ENCODE results near the gene SLC35D1. TPM values are rescaled to one million over a fixed set of nuclear protein-coding genes. Genes with fewer than 3 reads are reported as not detected.

SLC35D1 gene
- total and polyA plus RNA-seq, 10 of the 15 experiments (the other 5 are each of a cell fraction or from before 2014, with no cell fraction given) = 2.9 to 12.4 (median 8.6) TPM

DNA sequence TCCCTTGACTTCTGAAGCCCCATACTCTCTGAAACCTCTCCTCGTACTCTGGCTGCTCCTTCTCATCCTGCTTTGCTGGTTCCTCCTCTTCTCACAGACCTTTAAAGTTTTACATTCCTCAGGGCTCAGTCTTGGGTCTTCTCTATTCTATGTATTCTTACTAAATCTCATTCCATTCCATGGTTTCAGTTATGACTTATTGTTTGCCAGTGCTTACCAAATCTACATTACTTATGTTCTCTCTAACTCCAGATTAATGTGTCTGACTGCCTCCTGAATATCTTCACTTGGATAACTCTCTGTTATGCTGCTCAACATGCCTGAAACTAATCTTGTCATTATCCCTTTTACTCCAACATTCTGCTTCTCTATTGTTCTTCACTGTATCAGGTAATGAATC, 5.4 kb upstream of the SLC35D1 start (continued):
- TF ChIP-seq, protein P1, sequence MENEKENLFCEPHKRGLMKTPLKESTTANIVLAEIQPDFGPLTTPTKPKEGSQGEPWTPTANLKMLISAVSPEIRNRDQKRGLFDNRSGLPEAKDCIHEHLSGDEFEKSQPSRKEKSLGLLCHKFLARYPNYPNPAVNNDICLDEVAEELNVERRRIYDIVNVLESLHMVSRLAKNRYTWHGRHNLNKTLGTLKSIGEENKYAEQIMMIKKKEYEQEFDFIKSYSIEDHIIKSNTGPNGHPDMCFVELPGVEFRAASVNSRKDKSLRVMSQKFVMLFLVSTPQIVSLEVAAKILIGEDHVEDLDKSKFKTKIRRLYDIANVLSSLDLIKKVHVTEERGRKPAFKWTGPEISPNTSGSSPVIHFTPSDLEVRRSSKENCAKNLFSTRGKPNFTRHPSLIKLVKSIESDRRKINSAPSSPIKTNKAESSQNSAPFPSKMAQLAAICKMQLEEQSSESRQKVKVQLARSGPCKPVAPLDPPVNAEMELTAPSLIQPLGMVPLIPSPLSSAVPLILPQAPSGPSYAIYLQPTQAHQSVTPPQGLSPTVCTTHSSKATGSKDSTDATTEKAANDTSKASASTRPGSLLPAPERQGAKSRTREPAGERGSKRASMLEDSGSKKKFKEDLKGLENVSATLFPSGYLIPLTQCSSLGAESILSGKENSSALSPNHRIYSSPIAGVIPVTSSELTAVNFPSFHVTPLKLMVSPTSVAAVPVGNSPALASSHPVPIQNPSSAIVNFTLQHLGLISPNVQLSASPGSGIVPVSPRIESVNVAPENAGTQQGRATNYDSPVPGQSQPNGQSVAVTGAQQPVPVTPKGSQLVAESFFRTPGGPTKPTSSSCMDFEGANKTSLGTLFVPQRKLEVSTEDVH (IDR thresholded peaks at IDR 0.05; ENCODE audit: low read depth, partially characterized antibody) = no peak
- no peak for TF ChIP-seq TCF12 (IDR thresholded peaks at IDR 0.05; ENCODE audit: low read depth, low read length)
- TF ChIP-seq, protein P2, sequence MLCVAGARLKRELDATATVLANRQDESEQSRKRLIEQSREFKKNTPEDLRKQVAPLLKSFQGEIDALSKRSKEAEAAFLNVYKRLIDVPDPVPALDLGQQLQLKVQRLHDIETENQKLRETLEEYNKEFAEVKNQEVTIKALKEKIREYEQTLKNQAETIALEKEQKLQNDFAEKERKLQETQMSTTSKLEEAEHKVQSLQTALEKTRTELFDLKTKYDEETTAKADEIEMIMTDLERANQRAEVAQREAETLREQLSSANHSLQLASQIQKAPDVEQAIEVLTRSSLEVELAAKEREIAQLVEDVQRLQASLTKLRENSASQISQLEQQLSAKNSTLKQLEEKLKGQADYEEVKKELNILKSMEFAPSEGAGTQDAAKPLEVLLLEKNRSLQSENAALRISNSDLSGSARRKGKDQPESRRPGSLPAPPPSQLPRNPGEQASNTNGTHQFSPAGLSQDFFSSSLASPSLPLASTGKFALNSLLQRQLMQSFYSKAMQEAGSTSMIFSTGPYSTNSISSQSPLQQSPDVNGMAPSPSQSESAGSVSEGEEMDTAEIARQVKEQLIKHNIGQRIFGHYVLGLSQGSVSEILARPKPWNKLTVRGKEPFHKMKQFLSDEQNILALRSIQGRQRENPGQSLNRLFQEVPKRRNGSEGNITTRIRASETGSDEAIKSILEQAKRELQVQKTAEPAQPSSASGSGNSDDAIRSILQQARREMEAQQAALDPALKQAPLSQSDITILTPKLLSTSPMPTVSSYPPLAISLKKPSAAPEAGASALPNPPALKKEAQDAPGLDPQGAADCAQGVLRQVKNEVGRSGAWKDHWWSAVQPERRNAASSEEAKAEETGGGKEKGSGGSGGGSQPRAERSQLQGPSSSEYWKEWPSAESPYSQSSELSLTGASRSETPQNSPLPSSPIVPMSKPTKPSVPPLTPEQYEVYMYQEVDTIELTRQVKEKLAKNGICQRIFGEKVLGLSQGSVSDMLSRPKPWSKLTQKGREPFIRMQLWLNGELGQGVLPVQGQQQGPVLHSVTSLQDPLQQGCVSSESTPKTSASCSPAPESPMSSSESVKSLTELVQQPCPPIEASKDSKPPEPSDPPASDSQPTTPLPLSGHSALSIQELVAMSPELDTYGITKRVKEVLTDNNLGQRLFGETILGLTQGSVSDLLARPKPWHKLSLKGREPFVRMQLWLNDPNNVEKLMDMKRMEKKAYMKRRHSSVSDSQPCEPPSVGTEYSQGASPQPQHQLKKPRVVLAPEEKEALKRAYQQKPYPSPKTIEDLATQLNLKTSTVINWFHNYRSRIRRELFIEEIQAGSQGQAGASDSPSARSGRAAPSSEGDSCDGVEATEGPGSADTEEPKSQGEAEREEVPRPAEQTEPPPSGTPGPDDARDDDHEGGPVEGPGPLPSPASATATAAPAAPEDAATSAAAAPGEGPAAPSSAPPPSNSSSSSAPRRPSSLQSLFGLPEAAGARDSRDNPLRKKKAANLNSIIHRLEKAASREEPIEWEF (IDR thresholded peaks at IDR 0.05; ENCODE audit: insufficient replicate concordance, low read depth, low read length) = no peak

DNA sequence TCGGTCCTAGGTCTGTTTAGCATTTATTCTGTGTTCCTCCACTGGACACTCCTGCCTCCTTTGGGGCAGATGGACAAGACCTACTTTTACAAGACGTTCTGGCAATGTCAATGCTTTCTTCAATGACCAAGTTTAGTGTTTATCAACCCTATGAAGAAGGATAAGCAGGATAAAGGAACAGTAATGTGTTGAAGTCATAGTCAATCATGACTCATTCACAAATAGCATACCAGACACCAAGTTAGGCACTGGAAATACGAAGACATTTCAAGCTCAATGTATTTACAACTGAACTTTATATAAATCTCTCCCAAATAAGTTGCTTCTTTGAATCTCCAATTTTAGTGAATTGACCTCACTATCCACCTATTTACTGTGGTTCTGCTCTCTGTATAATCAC, 4.8 kb upstream of the SLC35D1 start:
- Histone ChIP-seq H3K4me3 (no peak overlapping the region), H3K4me2 (ENCODE audit: control insufficient read depth, insufficient read depth) (no peak overlapping the region), H3K9ac (ENCODE audit: control insufficient read depth, insufficient read depth, low read length) (no peak overlapping the region), H3K79me2 (ENCODE audit: control insufficient read depth, insufficient read depth, low read length) (no peaks in the 10 kb centered on the region), H3K27ac (ENCODE audit: control insufficient read depth, insufficient read depth) (no peak overlapping the region), H3K4me1 (ENCODE audit: control insufficient read depth, insufficient read depth, low read length) (no peaks in the 10 kb centered on the region), H3K27me3 (replicated peaks in 1 of 2; ENCODE audit: control insufficient read depth in 2 of 2, insufficient read depth in 2 of 2, low read length in 1 of 2) (no peaks in the 10 kb centered on the region; a peak in 1 of 4 replicates), H3K9me3 (replicated peaks; ENCODE audit: control insufficient read depth, insufficient read depth, low read length) (no peaks in the 10 kb centered on the region), H2AFZ (ENCODE audit: control insufficient read depth, low read depth, low read length) (no peak overlapping the region), H4K20me1 (ENCODE audit: control insufficient read depth, insufficient read depth) (no peaks in the 10 kb centered on the region), H3K36me3 (ENCODE audit: control insufficient read depth in 2 of 2, insufficient read depth in 2 of 2, low read length in 1 of 2) (no peaks in the 10 kb centered on the region)
- CTCF ChIA-PET = interaction anchor here (1.2 kb wide), 1 partner anchor 90 kb away, joined by 4 read pairs; no protein-coding TSS in a partner anchor
- no TSS peak for BruUV-seq (replicated peaks)
- RAD21 ChIA-PET (ENCODE audit: unreplicated experiment) = interaction anchor here (0.5 kb wide), 1 partner anchor 152 kb away, joined by 3 read pairs; no protein-coding TSS in a partner anchor
- in situ Hi-C loops (cut with MboI) (no loop called here), intact Hi-C loops (cut with micrococcal nuclease; ENCODE audit: unreplicated experiment) (no loop called here)
- WGBS (ENCODE audit: insufficient coverage, insufficient replicate concordance, low lambda C conversion rate, missing lambda C conversion rate) = 0% methylated on average over 3 of the region's 3 CpGs
- no peak for TF ChIP-seq IKZF1 (conservative IDR thresholded peaks at IDR 0.05)
- POLR2A ChIA-PET = no interaction called here
- no peak for FAIRE-seq
- SMC1A ChIA-PET (ENCODE audit: uncharacterized antibody, unreplicated experiment) = no interaction called here
- ATAC-seq = no peak
- no peak for DNase-seq (ENCODE audit: low read depth, low spot score)
